H54 (cell line): ENCODE data around the gene PER3.

Experiments
- DNase-seq: peaks from one replicate; pipeline ENCODE4 v3.0.0; 2011; ENCODE audit warnings: low spot score, mixed read lengths; ENCODE audit not compliant: insufficient read length
- FAIRE-seq: peaks from 3 replicates; lab custom pipeline; 2011; peaks lifted over from hg19 to GRCh38; lab: Jason Lieb, UNC
- POLR2A ChIP-seq: IDR thresholded peaks from 2 replicates; pipeline ENCODE4 v1.6.1; 2011; ENCODE audit warnings: low read depth, mild to moderate bottlenecking, low read length

The PER3 gene

DNA sequence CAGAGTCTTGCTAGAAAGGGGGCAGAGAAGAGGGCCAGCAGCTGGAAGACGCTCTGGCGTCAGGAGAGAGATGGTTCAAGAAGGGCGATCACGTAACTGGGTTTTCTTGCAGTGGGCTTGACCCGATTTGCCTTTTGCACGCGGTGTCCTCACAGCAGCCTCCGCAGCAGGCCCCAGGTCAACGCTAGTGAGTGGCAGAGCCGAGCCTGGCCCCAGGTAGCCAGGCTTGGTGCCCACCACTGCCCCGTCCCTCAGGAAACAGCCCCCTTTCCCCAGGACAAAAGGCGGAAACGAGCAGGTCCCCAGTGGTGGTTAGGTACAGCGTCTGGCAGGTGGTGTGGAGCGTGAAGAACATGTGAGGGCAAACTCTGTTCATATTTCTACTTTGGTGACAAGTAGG, 77.4 kb downstream of the PER3 start:
- FAIRE-seq: no peak
- no peak for TF ChIP-seq POLR2A
- DNase-seq: no peak

DNA sequence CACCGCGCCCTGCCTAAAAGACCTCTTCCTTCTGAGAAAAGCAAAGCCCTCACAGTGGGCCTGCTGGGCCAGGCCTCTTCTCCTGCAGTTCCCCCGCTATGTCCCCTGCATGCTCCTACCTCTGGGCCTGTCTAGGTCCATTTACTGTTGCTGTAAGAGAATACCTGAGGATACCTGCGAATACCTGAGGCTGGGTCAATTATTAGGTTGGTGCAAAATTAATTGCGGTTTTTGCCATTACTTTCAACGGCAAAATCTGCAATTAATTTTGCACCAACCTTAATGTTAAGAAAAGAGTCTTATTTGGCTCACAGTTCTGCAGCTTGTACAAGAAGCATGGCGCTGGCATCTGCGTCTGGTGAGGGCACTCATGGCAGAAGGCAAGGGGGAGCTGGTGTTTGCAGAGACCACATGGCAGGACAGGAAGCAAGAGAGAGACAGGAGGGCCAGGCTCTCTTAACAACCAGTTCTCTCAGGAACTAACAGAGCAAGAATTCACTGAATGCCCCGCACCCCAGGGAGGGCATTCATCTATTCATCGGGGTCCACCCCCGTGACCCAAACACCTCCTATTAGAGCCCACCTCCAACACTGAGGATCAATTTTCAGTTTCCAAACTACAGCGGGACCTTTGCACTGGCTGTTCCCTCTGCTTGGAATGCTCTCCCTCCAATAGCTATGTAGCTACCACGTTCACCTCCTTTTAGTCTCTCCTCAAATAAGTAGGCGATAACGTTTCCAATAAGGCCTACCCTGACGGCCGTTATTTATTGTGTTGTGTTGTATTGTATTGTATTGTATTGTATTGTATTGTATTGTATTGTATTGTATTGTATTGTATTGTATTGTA, 78.3 kb downstream of the PER3 start:
- FAIRE-seq (no peak), DNase-seq (no peak)
- no peak for TF ChIP-seq POLR2A

GRCh38 chr1:7863756-7864328, 79.8 kb downstream of the PER3 start:
- no peak for FAIRE-seq
- TF ChIP-seq POLR2A: no peak
- no peak for DNase-seq

DNA sequence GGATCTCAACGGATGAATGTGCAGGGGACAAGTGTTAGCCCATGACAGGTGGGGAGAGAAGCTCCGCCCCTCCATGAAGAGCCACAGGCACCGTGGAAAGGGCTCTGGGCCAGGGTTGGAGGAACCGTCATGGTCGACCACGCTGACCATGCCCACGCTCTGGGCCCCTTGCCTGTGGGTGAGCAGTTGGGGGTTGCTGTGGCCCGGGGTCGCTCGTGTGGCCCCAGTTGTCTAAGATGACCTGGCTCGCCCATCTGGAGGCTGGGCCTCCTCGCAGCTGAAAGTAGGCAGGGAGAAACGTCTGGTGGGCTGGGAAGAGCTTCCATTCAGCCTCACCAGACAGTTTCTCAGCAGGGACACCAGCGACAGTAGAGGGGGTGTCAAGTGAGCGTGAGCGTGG, 81.9 kb downstream of the PER3 start:
- DNase-seq: no peak
- TF ChIP-seq POLR2A: no peak
- no peak for FAIRE-seq

GRCh38 chr1:7868070-7868780, 84.1 kb downstream of the PER3 start:
- no peak for DNase-seq
- FAIRE-seq: no peak
- no peak for TF ChIP-seq POLR2A

DNA sequence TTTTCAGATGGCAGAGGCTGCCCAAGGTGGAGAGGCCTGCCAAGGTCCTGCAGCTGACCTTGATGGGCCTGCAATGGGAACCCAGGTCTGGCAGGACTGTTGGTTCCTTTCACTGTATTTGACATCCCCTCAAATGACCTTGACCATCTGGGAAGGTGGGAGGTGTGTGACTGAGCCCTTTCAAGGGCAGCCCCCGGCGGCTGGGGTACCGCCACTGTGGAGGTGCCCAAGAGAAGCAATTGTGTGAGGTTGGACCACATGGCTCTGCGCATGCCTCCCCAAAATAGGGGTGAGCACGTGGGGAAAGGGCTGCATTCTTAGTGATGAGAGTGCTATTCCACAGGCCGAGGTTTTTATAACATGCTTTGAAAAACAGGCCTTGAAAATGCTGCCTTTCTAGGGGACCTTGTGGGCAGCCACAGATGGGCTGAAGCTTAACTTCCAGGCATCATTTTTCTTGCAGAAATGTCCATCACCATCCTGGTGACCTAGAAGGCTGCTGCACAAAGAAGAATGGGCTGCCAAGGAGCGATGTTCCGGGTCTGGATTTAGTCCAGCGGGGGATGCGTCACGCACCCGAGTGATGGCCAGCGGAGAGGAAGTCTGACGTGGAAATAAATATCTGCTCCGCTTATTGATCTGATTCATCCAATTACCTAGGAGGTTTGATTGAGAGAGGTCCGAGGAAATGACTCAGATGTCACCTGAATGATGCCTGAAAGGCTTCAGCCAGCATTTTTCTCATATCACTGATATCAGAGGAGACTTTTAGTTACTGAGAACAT, 85.2 kb downstream of the PER3 start:
- TF ChIP-seq POLR2A: no peak
- FAIRE-seq (no peak), DNase-seq (no peak)

DNA sequence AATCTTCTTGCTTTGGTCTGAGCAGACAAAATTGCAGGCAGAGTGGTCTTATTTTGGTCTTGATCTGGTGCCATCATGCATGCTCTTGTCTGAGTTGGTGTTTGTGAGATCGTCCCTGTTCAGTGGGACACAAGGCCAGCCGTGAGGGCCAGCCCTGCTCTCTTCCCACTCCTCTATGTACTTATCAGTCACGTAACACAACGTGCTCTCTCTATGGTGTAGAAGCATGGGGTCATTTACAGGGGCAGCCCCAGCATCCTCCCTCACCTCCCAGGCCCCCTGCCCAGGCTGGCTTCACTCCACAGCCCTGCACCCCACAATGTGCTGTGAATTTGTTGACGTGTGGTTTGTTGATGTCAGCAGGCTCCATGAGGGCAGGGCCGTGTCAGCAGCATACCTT, 87.0 kb downstream of the PER3 start:
- DNase-seq (no peak), FAIRE-seq (no peak)
- TF ChIP-seq POLR2A: no peak

DNA sequence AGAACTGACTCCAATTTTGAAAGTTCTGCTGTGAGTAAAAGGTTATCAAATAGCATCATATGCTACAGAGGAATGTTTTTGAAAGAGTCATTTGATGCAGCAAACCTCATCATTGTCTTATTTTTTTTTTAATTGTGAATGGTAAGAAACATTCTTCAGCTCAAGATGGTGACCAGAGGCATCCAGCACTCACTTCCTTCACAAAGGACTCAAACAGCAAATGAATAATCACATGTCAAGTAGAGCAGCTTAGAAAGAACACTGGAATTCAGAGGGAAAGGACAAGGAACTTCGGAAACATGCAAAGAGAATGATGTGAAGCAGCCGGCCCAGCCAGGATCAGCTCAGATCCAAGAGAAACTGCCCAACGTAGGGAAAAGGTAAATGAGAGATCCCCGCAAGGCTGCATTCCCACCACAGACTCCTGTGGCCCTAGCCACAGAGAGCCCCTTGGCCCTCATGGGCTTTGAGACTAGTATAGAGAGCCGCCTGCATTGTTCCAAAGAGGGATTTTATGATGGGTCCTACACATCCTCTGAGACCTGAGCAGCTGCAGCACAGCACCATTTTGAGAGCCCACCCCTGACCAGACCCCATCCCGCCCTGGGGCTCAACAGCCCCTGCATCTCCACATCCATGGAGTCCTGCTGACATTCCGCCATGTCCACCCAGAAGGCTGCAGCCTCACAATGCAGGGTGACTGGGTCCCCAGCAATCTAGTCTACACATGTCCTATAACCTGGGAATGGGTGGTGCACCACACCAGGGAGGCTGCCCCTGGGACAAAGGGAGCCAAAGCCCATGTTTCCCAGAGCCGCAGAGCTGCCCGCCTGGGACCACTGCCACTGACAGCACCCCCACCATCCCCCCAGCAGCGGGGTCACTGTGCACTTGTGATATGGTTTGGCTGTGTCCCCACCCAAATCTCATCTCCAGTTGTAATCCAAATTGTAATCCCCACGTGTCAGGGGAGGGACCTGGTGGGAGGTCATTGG, 90.0 kb downstream of the PER3 start:
- TF ChIP-seq POLR2A: no peak
- FAIRE-seq (no peak), DNase-seq (no peak)

DNA sequence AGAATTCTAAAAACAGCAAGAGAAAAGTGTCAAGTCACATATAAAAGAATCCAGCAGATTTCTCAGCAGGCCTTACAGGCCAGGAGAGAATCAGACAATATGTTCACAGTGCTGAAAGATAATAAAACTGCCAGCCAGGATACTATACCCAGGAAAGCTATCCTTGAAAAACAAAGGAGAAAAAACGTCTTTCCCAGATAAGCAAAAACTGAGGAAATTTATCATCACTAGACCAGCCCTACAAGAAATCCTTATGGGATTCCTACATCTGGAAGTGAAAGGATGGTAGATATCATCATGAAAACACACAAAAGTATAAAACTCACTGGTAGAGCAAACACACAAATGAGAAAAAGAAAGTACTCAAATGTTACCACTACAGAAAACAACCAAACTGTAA, 93.9 kb downstream of the PER3 start:
- no peak for DNase-seq
- no peak for TF ChIP-seq POLR2A
- FAIRE-seq: no peak

GRCh38 chr1:7879228-7879627, 95.1 kb downstream of the PER3 start:
- TF ChIP-seq POLR2A: no peak
- FAIRE-seq (no peak), DNase-seq (no peak)

- FAIRE-seq (no peak), DNase-seq (no peak)
- no peak for TF ChIP-seq POLR2A
These were observed 100.7 kb downstream of the PER3 start for GRCh38 chr1:7884757-7885156.

GRCh38 chr1:7885513-7886404, 101.7 kb downstream of the PER3 start:
- TF ChIP-seq POLR2A: no peak
- DNase-seq: no peak
- FAIRE-seq: no peak
